Stimulated activated CD4-positive, alpha-beta T cell treated with anti-CD3 and anti-CD28 coated beads, Interleukin-1b, Interleukin-23, amount 100 ng/mL, for 4 hours (primary cell): ENCODE measurements around the gene ABI1.

Experiments
- DNase-seq, 2 donors: peaks; one replicate each; pipeline ENCODE4 v3.0.0-alpha.2; 2020; ENCODE audit warnings: low read depth in 2 of 2

ABI1 gene

DNA sequence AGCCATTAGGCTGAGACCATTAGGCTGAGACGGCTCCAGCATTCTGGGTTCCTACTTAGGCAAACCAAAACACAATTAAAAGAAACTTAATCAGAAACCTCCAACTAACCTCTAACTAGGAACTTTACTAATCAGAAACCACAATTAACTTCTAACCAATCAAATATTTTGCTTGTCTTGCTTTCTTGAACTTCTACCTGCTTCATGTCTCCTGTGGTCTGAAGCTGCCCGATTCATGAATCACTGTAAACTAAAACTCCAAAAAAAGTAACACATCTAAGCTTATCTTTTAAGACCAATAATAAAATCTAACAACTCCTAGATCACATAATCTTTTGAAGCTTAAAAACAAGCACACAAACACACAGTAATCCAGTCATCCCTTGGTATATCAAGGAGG lies 87.1 kb downstream of the ABI1 start:
- no peak for DNase-seq

DNA sequence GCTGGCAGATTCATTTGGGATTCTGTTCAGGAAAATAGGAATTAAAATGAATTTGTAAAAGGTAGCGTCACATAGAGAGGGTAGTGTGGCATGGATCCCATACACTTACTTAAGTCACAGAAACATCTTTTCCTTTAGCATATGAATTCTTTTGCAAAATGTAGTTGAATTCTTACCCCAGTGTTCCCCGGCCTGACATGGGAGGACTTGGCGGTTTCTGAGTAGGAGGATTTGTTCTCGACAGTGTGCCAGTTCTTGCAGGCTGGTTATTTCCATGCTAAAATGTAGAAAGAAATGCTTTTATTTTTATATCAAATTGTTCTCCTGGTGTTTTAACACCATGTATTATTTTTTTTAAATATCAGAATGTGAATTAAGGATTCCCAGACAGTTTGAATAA lies 90.7 kb downstream of the ABI1 start:
- DNase-seq = no peak

DNA sequence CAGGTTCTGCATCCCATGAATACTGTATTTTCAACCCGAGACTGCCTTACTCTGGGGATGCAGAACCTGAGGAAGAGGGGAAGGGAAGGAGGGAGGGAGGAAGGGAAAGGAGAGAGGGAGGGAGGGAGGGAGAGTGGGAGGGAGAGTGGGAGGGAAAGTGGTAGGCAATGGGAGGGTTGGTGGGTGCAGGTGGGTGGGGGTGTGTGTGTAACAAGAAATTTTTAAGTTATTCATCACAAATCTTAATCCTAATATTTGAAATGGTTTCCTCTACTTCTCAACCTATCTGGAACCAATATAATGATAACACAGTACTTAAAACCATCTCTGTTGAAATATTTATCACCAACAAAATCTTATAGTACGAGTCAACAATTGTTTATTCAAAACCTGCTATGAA lies 95.2 kb downstream of the ABI1 start:
- DNase-seq = no peak

DNA sequence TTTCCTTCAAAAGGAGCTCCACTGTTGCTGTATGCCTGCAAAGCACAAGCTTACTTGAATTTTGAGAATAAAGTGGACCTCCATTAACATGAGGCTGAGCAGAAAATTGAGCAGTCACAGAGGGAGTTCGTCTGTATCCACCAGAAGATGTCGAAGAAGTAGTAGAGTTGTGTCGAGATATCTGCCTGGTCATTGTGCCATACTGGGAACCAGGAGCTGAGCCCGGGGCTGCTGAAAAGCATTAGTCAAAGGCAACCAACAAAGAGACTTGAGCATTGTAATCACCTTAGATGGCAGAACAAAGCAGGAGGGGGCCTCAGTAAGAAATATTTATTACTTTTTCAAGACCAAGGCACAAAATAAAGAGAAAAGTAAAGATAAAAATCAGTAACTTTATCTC lies 101.8 kb downstream of the ABI1 start:
- no peak for DNase-seq

DNA sequence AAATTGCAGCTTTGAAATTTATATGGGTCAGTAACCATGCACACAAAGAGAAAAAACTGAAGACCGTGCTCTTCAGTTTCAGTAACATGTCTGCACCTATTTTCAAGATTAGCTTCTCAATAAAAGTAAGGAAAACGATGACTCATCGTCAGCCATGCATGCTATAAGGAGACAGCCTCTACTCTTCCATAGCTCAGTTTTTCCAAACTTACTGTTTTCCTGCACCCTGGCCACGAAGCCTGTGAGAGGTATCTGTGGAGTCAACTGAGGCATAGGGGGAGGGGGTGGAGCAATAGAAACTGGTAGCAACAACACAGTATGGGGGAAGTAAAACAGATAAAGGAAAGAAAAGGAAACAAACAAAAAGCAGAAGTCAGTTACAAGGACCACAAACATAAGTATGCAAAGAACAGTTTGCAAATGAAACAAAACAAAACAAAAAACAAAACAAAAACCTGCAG lies 105.3 kb downstream of the ABI1 start:
- no peak for DNase-seq

DNA sequence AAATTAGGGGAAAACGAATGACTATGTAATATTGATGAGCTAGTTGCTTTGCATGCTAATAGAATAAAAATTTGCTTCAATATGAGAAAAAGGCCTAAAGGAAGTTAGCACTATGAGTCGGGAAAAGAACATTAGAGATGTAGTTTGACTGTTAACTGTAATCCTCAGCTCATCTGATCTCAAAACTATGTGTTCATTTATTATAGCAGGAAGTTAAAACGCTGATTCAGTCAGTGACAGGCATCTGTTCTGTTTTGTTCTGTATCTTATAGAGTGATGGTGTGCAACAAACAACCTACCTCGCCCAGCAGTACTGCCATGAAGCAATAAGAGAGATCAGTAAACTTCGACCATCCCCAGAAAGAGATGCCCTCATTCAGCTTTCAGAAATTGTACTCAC lies 114.7 kb downstream of the ABI1 start:
- DNase-seq = no peak

DNA sequence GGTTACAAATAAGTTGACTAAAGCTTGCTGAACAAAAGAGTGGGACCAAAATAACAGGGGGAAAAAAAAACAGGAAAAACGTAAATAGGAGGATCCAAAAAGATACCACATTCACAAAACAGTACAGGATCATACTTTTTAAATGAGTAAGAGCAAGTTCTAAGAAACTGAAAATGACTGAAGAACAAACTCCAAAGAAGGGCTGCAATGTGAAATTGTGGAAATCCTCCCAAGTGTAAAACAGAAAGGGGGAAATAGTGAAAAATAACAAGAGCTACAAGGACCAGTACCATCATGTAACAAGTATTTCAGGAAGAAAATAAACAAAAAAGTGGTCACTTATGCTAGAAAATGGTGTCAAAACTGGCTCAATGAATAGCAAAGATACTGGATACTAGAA lies 116.9 kb downstream of the ABI1 start:
- no peak for DNase-seq

DNA sequence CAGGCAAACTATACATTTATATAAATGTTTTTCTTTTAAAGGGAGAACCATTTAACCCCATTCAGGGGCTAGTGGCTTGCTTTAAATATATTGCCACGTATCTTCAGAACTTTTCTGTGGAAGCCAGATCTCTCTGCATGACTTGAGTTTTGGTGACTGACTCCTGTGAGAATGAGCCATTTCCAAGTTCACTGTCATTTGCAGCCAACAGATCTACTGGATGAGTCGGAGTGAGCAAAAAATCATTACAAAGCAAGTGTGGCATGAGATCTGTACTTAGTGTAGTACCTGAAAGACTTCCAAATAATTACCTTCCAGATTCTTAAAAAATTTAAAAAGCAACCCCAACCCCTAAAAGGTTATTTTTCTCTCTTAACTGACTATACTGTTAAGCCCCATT lies 117.7 kb downstream of the ABI1 start:
- no peak for DNase-seq

DNA sequence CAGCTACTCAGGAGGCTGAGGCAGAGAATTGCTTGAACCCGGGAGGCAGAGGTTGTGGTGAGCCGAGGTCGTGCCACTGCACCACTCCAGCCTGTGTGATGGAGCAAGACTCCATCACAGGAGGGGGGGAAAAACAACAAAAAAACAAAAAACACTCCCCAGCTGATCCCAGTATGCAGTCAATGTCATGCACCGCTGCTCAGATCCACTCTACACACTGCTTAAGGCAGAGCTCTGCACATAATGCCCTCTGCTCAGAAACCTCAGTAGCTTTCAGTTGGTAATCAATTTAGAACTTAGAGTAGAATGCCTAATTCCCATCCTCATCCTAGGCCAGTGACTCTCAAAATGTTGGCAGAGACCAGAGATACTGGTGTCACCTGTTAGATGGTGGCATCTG lies 119.4 kb downstream of the ABI1 start:
- DNase-seq = no peak

DNA sequence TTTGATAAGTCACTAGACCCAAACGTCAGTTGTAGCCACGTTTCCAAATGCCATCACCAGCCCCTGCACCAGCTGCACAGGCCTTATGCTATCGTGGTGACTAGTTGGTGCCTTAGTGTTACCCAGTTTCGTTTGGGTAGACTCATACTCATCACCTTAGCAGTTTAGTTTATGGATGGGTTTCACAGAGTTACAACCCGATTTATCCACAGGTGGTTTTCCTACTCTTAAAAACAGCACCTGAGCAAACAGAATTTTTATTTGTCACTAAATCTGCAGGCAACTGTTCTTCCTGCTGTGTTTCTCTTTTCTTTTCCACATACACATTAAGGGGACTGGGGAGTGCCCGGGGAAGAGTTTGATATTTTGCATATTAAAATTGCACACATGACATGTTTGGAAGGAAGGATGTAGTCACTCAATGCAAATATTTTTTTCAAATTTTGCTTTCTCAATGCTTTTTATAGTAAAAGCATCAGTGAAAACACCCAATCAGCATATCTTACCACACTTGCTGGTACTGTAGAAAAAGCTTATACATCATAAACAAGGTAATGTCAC lies 121.6 kb downstream of the ABI1 start:
- no peak for DNase-seq

DNA sequence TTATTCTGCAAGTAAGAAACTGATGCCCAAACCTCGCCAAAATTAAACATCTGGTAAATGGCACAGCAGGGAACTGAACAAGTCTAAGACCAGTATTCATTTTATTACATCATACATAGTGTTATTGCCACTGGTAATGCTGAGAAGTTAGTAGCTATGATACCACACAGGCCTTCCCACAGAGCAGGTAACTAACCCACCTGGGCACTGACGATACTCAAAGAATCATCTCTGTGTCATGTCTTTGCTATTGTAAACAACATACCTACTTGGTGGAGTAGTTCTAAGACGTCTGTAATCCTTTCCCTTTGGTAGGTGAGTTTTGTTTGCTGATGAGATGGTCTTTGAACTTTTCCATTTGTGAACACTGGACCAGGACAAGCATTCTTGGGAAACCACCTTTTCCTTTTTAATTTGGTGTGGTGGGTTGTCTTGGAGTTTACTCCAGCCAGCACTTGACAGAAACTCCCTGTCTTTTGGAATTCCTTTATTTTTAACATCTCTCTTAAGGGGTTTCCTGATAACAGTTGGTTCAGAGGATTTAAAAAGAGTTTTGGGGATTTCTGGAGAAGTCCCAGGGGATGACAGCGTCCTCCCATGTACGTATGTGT lies 122.4 kb downstream of the ABI1 start:
- no peak for DNase-seq

DNA sequence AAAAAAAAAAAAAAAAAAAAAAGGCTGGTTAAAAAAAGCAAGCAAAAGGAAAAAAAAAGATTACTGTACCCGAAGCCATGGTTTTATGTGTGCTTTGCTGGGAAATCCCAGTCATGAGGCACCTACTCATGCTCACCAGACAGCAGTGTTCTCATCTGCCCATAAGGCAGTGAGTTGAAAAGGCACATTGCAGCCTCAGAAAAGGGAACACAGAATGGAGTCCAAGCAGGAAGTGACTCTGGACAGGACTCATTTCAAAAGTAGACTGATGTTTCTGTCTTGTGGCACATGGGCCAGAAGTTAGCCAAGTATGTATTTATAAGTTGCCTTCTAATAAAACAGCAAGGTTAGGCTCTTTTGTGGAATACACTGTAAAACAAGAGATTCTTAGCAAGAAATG lies 123.0 kb downstream of the ABI1 start:
- no peak for DNase-seq

DNA sequence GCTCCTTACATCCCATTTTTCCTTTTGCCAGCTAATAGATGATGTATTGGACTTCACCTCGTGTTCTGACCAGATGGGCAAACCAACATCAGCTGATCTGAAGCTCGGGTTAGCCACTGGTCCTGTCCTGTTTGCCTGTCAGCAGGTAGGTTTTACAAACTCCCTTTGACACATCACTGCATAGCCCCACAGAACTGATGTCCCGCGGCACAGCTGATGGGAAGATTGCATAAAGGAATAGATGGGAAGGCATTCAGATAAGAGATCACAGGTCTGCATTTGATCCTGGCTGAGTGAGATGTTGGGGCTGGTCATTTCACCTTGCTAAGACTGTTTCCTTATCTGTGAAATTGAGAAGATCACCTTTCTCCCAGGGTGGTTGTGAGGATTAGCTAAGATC lies 125.3 kb downstream of the ABI1 start:
- no peak for DNase-seq

DNA sequence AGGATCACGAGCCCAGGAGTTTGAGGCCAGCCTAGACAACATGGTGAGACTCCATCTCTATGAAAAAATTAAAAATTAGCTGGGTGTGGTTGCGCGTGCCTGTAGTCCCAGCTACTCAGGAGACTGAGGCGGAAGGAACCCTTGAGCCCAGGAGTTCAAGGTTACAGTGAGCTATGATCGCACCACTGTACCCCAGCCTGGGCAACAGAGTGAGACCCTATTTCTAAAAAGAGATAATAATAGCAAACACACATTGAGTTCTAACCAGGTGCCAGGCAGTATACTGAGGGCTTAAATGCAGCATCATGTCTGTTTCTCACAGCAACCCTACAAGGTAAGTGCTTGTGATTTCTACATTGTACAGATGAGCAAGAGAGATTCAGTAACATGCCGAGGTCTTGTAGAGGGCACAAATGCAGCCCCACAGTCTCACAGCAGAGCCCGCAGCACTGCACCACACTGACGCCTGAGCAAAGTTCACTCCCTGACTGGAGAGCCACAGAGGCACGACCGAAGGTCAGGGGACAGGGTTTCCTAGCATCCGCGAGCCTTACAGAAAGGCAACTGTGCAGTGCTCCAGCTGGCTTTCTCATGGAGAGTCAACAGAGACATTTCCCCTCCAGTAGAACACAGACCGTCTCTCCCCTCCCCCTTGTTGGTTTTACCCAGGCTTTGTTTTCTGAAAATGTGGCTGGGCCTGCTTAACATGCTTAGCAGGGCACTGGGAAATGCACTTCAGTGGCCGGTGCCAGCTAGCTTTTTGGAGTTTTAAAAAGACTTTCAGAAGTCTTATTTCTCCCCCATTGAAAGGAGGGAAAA lies 126.8 kb downstream of the ABI1 start:
- no peak for DNase-seq

DNA sequence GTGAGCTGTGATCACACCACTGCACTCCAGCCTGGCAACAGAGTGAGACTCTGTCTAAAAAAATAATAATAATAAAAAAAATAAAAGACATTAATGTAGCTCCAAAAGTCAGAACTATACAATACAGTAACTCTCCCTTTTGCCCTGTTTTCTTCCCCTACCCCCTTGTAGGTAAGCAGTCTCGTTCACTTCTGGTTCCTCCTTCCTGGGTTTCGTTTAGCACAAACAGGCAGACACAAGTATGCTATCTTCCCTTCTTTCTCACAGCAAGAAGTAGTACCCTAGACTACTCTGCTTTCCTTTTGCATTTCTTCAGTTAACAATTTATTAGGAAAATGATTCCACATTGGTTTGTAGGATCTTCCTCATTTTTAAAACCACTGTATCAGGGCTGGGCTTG lies 130.2 kb downstream of the ABI1 start:
- no peak for DNase-seq

DNA sequence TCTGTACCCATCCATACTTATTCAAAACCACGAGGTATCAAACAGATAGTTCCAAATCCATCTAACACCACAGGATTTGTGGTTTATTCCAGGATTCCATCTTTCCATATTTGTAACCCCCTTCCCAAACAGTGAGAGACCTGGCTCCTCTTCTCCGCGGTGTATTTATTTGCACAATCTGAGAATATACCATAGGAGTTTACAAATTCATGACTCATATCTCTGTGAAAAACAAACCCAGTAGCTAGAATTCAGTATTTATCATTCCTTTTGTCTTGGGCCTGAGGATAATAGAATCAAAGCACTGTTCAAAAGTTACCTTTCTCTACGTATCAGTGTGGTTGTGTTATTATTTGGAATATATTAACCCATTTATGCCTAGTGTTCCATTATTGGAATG lies 131.4 kb downstream of the ABI1 start:
- DNase-seq = no peak

DNA sequence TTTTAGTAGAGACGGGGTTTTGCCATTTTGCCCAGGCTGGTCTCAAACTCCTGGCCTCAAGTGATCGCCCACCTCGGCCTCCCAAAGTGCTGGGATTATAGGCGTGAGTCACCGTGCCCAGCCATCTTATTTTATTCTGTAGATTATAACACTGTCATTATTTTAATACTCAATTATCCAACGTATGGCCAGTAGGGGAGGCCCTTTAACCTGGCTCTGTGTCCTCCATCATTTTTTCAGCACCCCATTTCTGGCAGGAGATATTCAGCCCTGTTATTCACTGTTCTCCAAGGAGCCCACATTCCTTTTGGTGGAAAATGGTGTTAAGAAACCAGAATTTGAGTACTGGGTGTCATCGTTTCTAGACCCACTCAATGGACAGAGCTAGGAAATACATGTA lies 131.8 kb downstream of the ABI1 start:
- no peak for DNase-seq

DNA sequence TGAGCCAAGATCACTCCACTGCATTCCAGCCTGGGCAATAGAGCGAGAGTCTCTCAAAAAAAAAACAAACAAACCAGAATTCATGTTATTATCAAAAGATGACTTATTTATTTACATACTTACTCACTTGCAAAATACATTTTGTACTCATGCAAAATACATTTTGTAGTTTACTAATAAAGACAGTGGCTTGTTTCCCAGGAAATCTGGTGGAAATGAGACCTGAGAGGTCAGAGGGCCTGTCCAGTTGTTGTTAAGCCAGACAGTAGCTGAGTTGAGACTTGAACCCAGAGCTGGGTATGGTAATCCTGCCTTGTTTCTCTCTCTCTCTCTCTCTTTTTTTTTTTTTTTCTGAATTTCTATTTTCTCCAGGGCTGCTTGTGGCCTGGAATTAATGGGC lies 133.8 kb downstream of the ABI1 start:
- DNase-seq = no peak

DNA sequence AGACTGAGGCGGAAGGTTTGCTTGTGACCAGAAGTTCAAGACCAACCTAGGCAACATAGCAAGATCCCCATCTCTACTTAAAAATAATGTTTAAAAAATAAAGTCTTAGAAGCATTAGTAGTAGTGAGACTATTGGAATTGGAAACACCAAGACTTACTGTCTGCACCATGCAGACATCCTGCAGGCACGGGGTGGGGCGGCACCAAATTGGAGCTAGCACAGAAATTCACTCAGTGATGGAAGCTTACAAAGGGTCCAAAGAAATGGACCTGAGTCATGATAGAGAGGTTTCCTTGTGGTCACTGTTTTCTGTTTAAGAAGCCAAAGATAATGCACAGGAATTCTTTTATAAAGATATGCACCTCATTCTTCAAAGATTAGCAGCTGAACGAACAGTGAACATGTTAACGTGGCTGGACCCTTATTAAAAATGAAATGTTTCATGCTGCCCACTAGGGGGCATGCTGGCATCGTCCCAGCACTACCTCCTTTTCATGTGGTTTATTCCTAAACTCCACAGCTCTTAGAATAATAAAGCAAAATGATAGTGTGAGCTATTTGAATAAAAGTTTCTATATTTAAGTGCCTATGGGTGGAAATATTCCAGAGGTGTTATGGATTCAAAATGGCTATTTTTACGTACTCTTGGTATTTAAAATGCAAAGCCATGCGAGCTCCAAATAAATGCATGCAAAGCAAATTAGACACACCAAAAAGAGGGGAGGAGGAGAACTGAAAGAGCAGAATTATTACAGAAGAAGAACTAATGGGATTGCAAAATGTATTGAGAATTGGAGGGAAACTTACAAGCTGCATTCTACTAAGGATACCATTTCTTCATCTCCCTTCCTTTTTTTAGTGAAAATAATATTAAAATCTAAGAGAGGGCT lies 134.7 kb downstream of the ABI1 start:
- DNase-seq = peak; percentile 25 to 32

DNA sequence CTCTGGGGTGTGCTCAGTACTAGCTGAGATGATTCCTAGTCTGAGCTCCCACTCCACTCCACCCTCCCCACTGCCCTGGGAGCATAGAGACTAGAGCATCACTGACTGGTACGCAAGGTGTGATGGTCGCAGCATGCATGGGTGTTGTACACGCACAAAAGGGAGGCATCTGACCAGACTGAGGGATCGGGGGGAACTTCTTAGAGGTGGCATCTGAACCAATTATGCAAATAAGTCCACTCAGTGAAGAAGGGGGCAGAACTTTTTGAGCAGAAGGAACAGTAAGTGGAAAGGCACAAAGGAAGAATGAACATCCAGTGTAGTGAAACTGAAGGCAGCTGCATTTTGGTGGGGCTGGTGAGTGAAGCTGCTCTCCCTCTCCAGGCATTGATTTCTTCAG lies 137.7 kb downstream of the ABI1 start:
- DNase-seq = no peak

DNA sequence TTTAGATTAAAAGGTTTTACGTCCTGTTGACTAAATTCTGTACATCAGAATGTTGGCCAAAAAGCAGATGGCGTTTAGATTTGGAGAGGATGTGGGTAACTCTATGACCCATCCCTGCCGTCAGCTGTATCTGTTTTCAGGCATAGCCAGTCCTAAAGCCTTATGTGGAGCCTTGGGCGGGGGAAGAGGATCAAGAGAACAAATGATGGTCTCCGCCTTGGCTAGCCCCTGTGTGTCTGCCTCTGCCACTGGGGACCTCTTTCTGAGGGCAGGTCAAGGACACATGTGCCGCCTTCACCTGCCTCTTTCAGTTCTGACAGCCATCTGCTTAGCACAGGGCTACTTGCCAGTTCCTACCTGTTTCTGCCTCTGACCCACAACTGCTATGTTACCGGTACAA lies 139.2 kb downstream of the ABI1 start:
- no peak for DNase-seq

DNA sequence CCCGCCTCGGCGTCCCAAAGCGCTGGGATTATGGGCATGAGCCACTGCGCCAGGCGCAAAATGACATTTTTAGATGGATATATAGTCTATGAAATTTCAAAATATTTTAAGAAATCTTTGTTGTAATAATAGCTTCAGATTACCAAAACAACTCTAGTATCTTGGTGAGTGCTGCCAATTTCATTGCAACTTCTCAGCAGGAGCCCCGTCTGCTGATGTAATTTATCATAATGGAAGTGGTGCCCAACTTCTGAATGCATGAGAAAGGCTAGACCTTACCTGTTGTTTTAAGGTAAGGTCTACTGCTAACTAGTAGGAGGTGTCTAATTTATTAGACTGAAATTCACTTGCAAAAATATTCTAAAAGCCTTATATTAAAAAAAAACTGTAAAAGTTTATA lies 143.3 kb downstream of the ABI1 start:
- no peak for DNase-seq
